HCT116 (cell line): ENCODE data around the gene FCMR. TPM values are rescaled to one million over a fixed set of nuclear protein-coding genes. Genes with fewer than 3 reads are reported as not detected.

Source experiments
- ATAC-seq: fragments of 200-7000 bp; cut with Tn5 transposase; 2 replicates; pipeline ENCODE4 v1.9.1; 2020; ENCODE audit warnings: mild to moderate bottlenecking, moderate library complexity
- BruUV-seq: library from RNA; stranded (reverse); fragments of 400-500 nt; replicated peaks from 2 replicates; lab custom pipeline; 2021; lab: Mats Ljungman, UMichigan
- CTCF ChIA-PET: fragments of 300-600 bp; sonication (Branson Sonifier 250); formaldehyde crosslinking; loops from one replicate; lab custom pipeline; 2021; ENCODE audit warnings: antibody characterized with exemption; lab: Charles Lee
- POLR2A ChIA-PET: fragments of 300-600, 350-600 bp; sonication (Branson Sonifier 250); formaldehyde crosslinking; loops from one replicate; lab custom pipeline; 2021; ENCODE audit warnings: antibody characterized with exemption; lab: Charles Lee
- RAD21 ChIA-PET, 2 experiments: fragments of 300-600 bp; sonication (Branson Sonifier 250); formaldehyde crosslinking; loops; one replicate each; lab custom pipeline; 2023; ENCODE audit warnings: low total read pairs in 2 of 2; ENCODE audit not compliant: uncharacterized antibody in 2 of 2, unreplicated experiment in 2 of 2, low non-redundant PET in 1 of 2; lab: Charles Lee
- DNase-seq: peaks from one replicate; pipeline ENCODE4 v3.0.0-alpha.2; 2010; ENCODE audit warnings: low read depth, low spot score
- H2AFZ ChIP-seq: fragments of 200-600 bp; shearing (Covaris generic), sonication (generic); 2 replicates; pipeline ENCODE4 v1.6.1; 2017; ENCODE audit warnings: low read depth, mixed run types, mixed read lengths, antibody characterized with exemption, low read length; ENCODE audit not compliant: poor library complexity, severe bottlenecking
- H3K27ac ChIP-seq: 2 replicates; pipeline ENCODE4 v1.5.1; 2012; ENCODE audit warnings: low read depth, low read length
- H3K27me3 ChIP-seq: fragments of 200-600 bp; sonication (generic); 2 replicates; pipeline ENCODE4 v1.6.1; 2016; ENCODE audit warnings: mixed run types, low read length, mixed read lengths; ENCODE audit not compliant: insufficient read depth
- H3K36me3 ChIP-seq, 2 experiments: fragments of 200-500 bp in 1 of 2; fragments of 200-600 bp in 1 of 2; sonication (Bioruptor generic) in 1 of 2; sonication (generic) in 1 of 2; 2 replicates each; pipeline versions ENCODE4 v1.5.1 to v1.6.1; 2014 to 2016; ENCODE audit warnings: low read length in 2 of 2, inconsistent platforms in 1 of 2, mixed read lengths in 1 of 2, mixed run types in 1 of 2; ENCODE audit not compliant: insufficient read depth in 2 of 2, control insufficient read depth in 1 of 2
- H3K4me1 ChIP-seq, 2 experiments: fragments of 200-600 bp in 1 of 2; sonication (generic) in 1 of 2; 2 replicates each; pipeline versions ENCODE4 v1.5.1 to v1.6.1; 2012 to 2017; ENCODE audit warnings: low read length in 2 of 2, inconsistent platforms in 1 of 2, mild to moderate bottlenecking in 1 of 2, mixed read lengths in 1 of 2, mixed run types in 1 of 2, moderate library complexity in 1 of 2; ENCODE audit not compliant: insufficient read depth in 2 of 2, control insufficient read depth in 1 of 2
- H3K4me2 ChIP-seq: fragments of 200-600 bp; sonication (generic); 2 replicates; pipeline ENCODE4 v1.6.1; 2017; ENCODE audit warnings: mixed run types, low read length, mixed read lengths
- H3K4me3 ChIP-seq, 2 experiments: fragments of 200-600 bp in 1 of 2; sonication (generic) in 1 of 2; replicated peaks in 1 of 2; 2 replicates each; pipeline ENCODE4 v1.5.1; 2011 to 2016; ENCODE audit warnings: low read length in 2 of 2, control low read depth in 1 of 2, low read depth in 1 of 2, mild to moderate bottlenecking in 1 of 2, mixed read lengths in 1 of 2, mixed run types in 1 of 2
- H3K79me2 ChIP-seq: fragments of 200-600 bp; sonication (generic); 2 replicates; pipeline ENCODE4 v1.6.1; 2017; ENCODE audit warnings: mild to moderate bottlenecking, mixed run types, low read length, moderate library complexity, mixed read lengths; ENCODE audit not compliant: insufficient read depth
- H3K9ac ChIP-seq: fragments of 200-600 bp; sonication (generic); 2 replicates; pipeline ENCODE4 v1.6.1; 2016; ENCODE audit warnings: low read length, mixed read lengths
- H3K9me2 ChIP-seq: fragments of 200-600 bp; sonication (generic), shearing (Covaris generic); 2 replicates; pipeline ENCODE4 v1.6.1; 2017; ENCODE audit warnings: mixed run types, mild to moderate bottlenecking, moderate library complexity; ENCODE audit not compliant: insufficient read depth
- H3K9me3 ChIP-seq, 2 experiments: fragments of 200-500 bp in 1 of 2; fragments of 200-600 bp in 1 of 2; sonication (Bioruptor generic) in 1 of 2; sonication (generic) in 1 of 2; 2 replicates each; pipeline ENCODE4 v1.6.1; 2014 to 2017; ENCODE audit warnings: low read length in 2 of 2, mixed read lengths in 2 of 2, inconsistent platforms in 1 of 2, low read depth in 1 of 2, mild to moderate bottlenecking in 1 of 2, mixed run types in 1 of 2, moderate library complexity in 1 of 2; ENCODE audit not compliant: control insufficient read depth in 1 of 2, insufficient read depth in 1 of 2
- H4K20me1 ChIP-seq: fragments of 200-600 bp; sonication (generic), shearing (Covaris generic); 2 replicates; pipeline ENCODE4 v1.6.1; 2017; ENCODE audit warnings: mixed run types, mild to moderate bottlenecking, moderate library complexity; ENCODE audit not compliant: insufficient read depth
- ATF3 ChIP-seq: IDR thresholded peaks from 2 replicates; pipeline ENCODE4 v1.6.1; 2012
- EGR1 ChIP-seq: IDR thresholded peaks from 2 replicates; pipeline ENCODE4 v1.6.1; 2012; ENCODE audit warnings: low read depth
- ELF1 ChIP-seq: IDR thresholded peaks from 2 replicates; pipeline ENCODE4 v1.6.1; 2012; ENCODE audit warnings: low read depth, borderline replicate concordance
- MAX ChIP-seq: IDR thresholded peaks from 2 replicates; pipeline ENCODE4 v1.6.1; 2012
- SIN3A ChIP-seq: IDR thresholded peaks from 2 replicates; pipeline ENCODE4 v1.6.1; 2012; ENCODE audit warnings: low read depth
- ZFX ChIP-seq: fragments of 450-650 bp; IDR thresholded peaks from 2 replicates; pipeline ENCODE4 v1.6.1; 2017
- intact Hi-C: fragments of 100-400 bp; cut with micrococcal nuclease; formaldehyde crosslinking; loops from 2 replicates; pipeline ENCODE4 v1.10.0; 2022
- total RNA-seq: library from RNA; stranded (reverse); gene quantifications from one replicate; pipeline ENCODE4 v1.2.1, GENCODE V29; 2021; ENCODE audit not compliant: unreplicated experiment
- TF ChIP-seq, protein P1 (sequence below): IDR thresholded peaks from 2 replicates; pipeline ENCODE4 v1.6.1; 2011; ENCODE audit warnings: mild to moderate bottlenecking, low read length, moderate library complexity; ENCODE audit not compliant: insufficient replicate concordance; ENCODE audit errors: extremely low read depth

FCMR gene
- total RNA-seq, 1 experiment from 2014 or later = 0.61 TPM

- Histone ChIP-seq H3K27ac (no peak overlapping the region), H3K36me3 (no peaks in the 10 kb centered on the region), H2AFZ (peak overlapping the region; percentile 36), H3K9ac (peak overlapping the region; percentile 50), H3K9me2 (no peaks in the 10 kb centered on the region)
- TF ChIP-seq SIN3A (no peak), ELF1 (no peak)
- TF ChIP-seq, protein P1, sequence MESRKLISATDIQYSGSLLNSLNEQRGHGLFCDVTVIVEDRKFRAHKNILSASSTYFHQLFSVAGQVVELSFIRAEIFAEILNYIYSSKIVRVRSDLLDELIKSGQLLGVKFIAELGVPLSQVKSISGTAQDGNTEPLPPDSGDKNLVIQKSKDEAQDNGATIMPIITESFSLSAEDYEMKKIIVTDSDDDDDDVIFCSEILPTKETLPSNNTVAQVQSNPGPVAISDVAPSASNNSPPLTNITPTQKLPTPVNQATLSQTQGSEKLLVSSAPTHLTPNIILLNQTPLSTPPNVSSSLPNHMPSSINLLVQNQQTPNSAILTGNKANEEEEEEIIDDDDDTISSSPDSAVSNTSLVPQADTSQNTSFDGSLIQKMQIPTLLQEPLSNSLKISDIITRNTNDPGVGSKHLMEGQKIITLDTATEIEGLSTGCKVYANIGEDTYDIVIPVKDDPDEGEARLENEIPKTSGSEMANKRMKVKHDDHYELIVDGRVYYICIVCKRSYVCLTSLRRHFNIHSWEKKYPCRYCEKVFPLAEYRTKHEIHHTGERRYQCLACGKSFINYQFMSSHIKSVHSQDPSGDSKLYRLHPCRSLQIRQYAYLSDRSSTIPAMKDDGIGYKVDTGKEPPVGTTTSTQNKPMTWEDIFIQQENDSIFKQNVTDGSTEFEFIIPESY = no peak
- TF ChIP-seq, all 23 proteins: peak for 0
- intact Hi-C loops = loop anchor here (2.0 to 5.0 kb wide), 4 partner anchors 73 to 433 kb away; no protein-coding TSS in a partner anchor
- DNase-seq (no peak), ATAC-seq (no peak)
- Histone ChIP-seq H3K79me2 (no peaks in the 10 kb centered on the region), H4K20me1 (no peaks in the 10 kb centered on the region), H3K4me3 (peak overlapping the region; percentile 37 to 60), H3K9me3 (no peaks in the 10 kb centered on the region), H3K27me3 (no peaks in the 10 kb centered on the region; the same call in 1 of the 2 replicates), H3K4me1 (peaks cover 8 to 40% of the 10 kb centered on the region in 2 experiments), H3K4me2 (peak overlapping the region; percentile 86)
- no TSS peak for BruUV-seq
- ChIA-PET POLR2A (interaction anchor here (1.1 kb wide), 1 partner anchor 297 kb away, joined by 3 read pairs; the partner anchor contains the start of gene EIF2D), CTCF (interaction anchor here (1.0 to 2.3 kb wide), 14 partner anchors 12 to 591 kb away, joined by 3 to 13 read pairs (median 5); partner anchors contain the start of genes FCMR and IL20), RAD21 (interaction anchor here in 1 of 2 experiments (1.2 kb wide), 1 partner anchor 175 kb away, joined by 3 read pairs; no protein-coding TSS in a partner anchor)
Observed at GRCh38 chr1:206909883-206910318, 11.8 kb downstream of the FCMR start.

DNA sequence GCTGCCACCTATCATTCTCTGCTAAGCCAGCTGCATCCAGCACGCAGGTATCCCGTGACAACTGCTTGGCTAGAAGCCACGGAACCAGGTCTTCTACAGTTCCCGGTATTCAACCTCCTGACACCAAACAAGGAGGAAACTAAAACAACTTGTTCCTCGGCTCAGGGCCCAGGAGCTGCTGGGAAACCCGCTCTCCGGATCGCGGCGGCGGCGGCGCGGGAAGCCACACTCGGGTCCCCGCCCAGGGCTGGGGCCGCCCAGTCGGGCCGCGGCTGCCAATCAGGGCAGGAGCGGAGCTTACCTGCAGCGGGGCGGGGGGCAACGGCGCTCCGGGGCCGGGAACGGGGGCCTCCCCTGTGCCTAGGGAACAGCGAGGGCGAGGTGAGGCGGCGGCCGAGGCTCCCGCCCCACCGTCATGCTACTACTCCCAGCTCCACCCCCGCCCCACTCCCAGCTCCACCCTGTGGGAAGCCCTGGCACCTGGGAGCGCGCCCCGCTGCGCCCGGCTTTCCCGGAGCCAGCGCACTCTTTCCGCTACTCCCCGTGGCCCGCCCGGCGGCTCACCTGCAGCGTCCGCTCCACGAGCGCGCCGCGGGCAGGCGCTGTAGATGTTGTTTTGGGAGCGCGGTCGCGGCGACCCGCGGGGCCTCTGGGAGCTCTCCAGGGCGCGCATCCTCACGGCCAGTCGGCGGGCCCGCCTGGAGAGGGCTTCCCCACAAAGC is 12.4 kb downstream of the FCMR start:
- intact Hi-C loops = no loop called here
- H3K27ac ChIP-seq = no peak overlapping the region

More for the DNA sequence above, 12.4 kb downstream of the FCMR start:
- H4K20me1 ChIP-seq = no peaks in the 10 kb centered on the region
- peak overlapping the region; percentile 37 to 60 for H3K4me3 ChIP-seq
- no peaks in the 10 kb centered on the region for H3K79me2 ChIP-seq
- ChIA-PET RAD21 (interaction anchor here in 1 of 2 experiments (1.1 to 1.2 kb wide), 2 partner anchors 73 to 175 kb away, joined by 3 read pairs; no protein-coding TSS in a partner anchor), POLR2A (interaction anchor here (1.1 kb wide), 1 partner anchor 297 kb away, joined by 3 read pairs; the partner anchor contains the start of gene EIF2D), CTCF (interaction anchor here (0.7 to 2.3 kb wide), 17 partner anchors 9 to 592 kb away, joined by 3 to 13 read pairs (median 5); partner anchors contain the start of genes FCMR and IL20)
- DNase-seq = no peak
- H2AFZ ChIP-seq = peak overlapping the region; percentile 93
- H3K9me3 ChIP-seq = no peaks in the 10 kb centered on the region
- H3K4me2 ChIP-seq = peak overlapping the region; percentile 86
- TF ChIP-seq ZFX (0 out of 2 replicates have a peak, but pooled peaks have one; percentile 18), ATF3 (no peak), MAX (peak; percentile 49; the same call in 1 of the 2 replicates), EGR1 (peak; percentile 60; the same call in 1 of the 2 replicates)
- no peaks in the 10 kb centered on the region for H3K36me3 ChIP-seq
- peak overlapping the region; percentile 50 for H3K9ac ChIP-seq
- H3K27me3 ChIP-seq = no peaks in the 10 kb centered on the region; the same call in 1 of the 2 replicates
- no TSS peak for BruUV-seq
- peak; percentile 78 for ATAC-seq
- H3K9me2 ChIP-seq = no peaks in the 10 kb centered on the region
- peaks cover 8 to 44% of the 10 kb centered on the region in 2 experiments for H3K4me1 ChIP-seq
